Peyer's patch (tissue), 4 donors: ENCODE measurements around the gene ELL2. TPM values are rescaled to one million over a fixed set of nuclear protein-coding genes. Genes with fewer than 3 reads are reported as not detected.

Experiments
- DNase-seq, 3 donors: peaks; one replicate each; pipeline ENCODE4 v3.0.0-alpha.2; 2017 to 2019
- H3K27ac ChIP-seq, 4 donors: fragments of 200-600 bp; sonication (generic); one replicate each; pipeline ENCODE4 v1.5.1; 2016 to 2019
- H3K27me3 ChIP-seq, 2 donors: fragments of 200-600 bp; sonication (generic); one replicate each; pipeline ENCODE4 v1.5.1; 2019
- H3K36me3 ChIP-seq, 3 donors: fragments of 200-600 bp; sonication (generic); one replicate each; pipeline ENCODE4 v1.5.1; 2016 to 2019
- H3K4me1 ChIP-seq, 4 donors: fragments of 200-600 bp; sonication (generic); one replicate each; pipeline ENCODE4 v1.5.1; 2016 to 2019
- H3K4me3 ChIP-seq, 4 donors: fragments of 200-600 bp; sonication (generic); 1 replicate in 3 of 4; 2 replicates in 1 of 4; pipeline ENCODE4 v1.5.1; 2016 to 2019; ENCODE audit warnings: mild to moderate bottlenecking in 1 of 4
- H3K9me3 ChIP-seq, 4 donors: fragments of 200-600 bp; sonication (generic); one replicate each; pipeline ENCODE4 v1.5.1; 2016 to 2019; ENCODE audit warnings: mild to moderate bottlenecking in 1 of 4
- POLR2A ChIP-seq, 2 donors: fragments of 450-650 bp; IDR thresholded peaks; one replicate each; pipeline ENCODE4 v1.5.1; 2017; ENCODE audit warnings: antibody characterized with exemption in 2 of 2, mild to moderate bottlenecking in 2 of 2, moderate library complexity in 2 of 2
- total RNA-seq, 4 donors: library from RNA; depleted of rRNA; stranded (reverse); fragments of >200 nt; gene quantifications; one replicate each; pipeline ENCODE4 v1.1.0, GENCODE V29; 2016
- TF ChIP-seq, protein P1 (sequence below), 6 experiments: fragments of 450-650 bp in 4 of 6; fragments of 200-600 bp in 2 of 6; sonication (generic) in 1 of 6; IDR thresholded peaks; one replicate each; pipeline ENCODE4 v1.5.1; 2017 to 2019; ENCODE audit warnings: antibody characterized with exemption in 6 of 6, mild to moderate bottlenecking in 3 of 6, moderate library complexity in 1 of 6

The ELL2 gene
- 10 to 100 TPM; 27.9 to 88.3 (median 38.7) TPM for total RNA-seq

DNA sequence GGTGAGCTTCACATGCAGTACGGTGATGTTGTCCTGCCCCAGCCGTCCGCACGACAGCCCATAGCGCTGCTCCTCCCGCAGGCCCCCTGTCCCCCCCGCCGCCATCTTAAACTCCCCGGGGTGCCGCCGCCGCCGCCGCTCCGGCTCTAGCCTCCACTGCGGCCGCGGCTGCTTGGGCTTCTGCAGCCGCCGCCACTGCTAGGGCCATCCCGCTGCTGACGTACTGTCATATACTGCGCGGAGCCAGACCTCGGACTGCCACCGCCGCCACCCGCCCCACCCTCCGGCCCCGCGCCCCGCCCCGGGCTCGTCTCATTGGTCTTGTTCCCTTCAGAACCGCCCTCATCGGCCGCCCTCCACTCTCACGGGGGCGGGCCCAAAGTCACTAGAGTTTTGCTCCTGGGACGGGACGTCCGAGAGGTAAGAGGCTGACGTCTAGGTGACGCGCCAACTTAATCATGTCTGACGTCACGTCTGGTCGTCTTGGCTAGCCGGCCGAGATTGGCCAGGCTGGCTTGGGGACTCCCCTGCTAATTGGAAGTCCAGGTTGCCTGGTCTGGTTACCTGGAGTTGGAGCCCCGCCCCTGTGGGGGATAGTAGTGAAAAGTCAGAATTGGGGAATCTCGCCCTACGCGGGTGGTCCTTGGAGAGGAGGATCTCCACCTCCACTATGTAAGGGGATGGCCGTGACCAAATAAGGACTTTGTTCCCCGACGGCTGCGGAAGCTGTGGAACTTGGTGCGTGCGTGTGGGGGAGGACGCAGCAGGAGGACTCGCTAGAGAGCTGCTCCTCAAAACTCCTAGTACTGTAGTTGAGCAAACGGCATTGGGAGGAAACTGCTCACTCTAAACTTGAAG is at the start of gene ELL2:
Gene ELL2, minus strand, starts transcription at position 235 of the 858 bp plus-strand sequence. Its CDS starts 130 bp downstream, at position 105.
- Histone ChIP-seq H3K27me3 (no peaks in the 10 kb centered on the region), H3K4me1 (peaks cover 0 to 22% (median 0%) of the 10 kb centered on the region in 4 donors), H3K36me3 (no peaks in the 10 kb centered on the region), H3K27ac (peak within 1 kb of the TSS; percentile 97 to 100 (median 100)), H3K4me3 (peak within 1 kb of the TSS; percentile 83 to 99 (median 96)), H3K9me3 (no peaks in the 10 kb centered on the region)
- TF ChIP-seq, protein P1, sequence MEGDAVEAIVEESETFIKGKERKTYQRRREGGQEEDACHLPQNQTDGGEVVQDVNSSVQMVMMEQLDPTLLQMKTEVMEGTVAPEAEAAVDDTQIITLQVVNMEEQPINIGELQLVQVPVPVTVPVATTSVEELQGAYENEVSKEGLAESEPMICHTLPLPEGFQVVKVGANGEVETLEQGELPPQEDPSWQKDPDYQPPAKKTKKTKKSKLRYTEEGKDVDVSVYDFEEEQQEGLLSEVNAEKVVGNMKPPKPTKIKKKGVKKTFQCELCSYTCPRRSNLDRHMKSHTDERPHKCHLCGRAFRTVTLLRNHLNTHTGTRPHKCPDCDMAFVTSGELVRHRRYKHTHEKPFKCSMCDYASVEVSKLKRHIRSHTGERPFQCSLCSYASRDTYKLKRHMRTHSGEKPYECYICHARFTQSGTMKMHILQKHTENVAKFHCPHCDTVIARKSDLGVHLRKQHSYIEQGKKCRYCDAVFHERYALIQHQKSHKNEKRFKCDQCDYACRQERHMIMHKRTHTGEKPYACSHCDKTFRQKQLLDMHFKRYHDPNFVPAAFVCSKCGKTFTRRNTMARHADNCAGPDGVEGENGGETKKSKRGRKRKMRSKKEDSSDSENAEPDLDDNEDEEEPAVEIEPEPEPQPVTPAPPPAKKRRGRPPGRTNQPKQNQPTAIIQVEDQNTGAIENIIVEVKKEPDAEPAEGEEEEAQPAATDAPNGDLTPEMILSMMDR (IDR thresholded peaks at IDR 0.05), result no peak
- TF ChIP-seq POLR2A (IDR thresholded peaks at IDR 0.05), result peak; percentile 96
- DNase-seq, result peak; percentile 98 to 100 (median 98)

DNA sequence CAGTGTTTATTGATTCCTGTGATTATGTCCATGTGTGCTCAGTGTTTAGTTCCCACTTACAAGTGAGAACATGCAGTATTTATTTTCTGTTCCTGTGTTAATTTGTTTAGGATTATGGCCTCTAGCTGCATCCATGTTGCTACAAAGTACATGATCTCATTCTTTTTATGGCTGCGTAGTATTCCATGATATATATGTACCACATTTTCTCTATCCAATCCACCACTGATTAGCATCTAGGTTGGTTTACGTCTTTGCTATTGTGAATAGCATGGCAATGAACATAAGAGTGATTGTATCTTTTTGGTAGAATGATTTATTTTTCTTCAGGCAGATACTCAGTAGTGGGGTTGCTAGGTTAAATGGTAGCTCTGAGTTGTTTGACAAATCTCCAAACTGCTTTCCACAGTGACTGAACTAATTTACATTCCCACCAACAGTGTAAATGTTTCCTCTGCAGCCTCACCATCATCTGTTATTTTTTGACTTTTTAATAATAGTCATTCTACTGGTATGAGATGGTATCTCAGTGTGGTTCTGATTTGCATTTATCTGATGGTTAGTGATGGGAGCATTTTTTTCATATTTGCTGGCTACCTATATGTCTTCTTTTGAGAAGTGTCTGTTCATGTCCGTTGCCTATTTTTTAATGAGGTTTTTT is 47.5 kb upstream of the ELL2 start:
- Histone ChIP-seq H3K4me1 (no peaks in the 10 kb centered on the region), H3K27me3 (no peaks in the 10 kb centered on the region), H3K4me3 (no peak overlapping the region), H3K36me3 (no peaks in the 10 kb centered on the region), H3K27ac (no peak overlapping the region), H3K9me3 (no peaks in the 10 kb centered on the region)
- no peak for DNase-seq
- TF ChIP-seq POLR2A (IDR thresholded peaks at IDR 0.05), result no peak
- TF ChIP-seq, protein P1 (IDR thresholded peaks at IDR 0.05), result no peak

DNA sequence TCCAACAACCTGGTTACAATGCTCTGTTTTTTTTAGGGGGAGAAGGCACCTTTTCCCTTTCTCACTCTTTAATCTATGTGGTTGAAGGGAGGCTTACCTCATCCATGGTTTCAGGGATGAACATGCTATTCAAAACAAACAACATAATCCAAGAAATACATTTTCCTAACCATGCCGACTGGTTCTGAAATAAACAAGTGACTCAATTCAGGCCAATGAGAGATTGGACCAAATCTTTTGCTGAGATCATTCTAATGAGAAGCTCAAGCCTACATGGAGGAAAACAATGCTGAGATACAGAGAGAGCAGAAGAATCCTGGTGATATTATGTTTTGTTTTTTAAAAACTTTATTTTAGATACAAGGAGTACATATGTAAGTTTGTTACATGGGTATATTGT is 46.8 kb upstream of the ELL2 start:
- H3K36me3 ChIP-seq, result no peaks in the 10 kb centered on the region
- no peak overlapping the region for H3K27ac ChIP-seq
- TF ChIP-seq, protein P1 (IDR thresholded peaks at IDR 0.05), result no peak
- TF ChIP-seq POLR2A (IDR thresholded peaks at IDR 0.05), result no peak
- no peaks in the 10 kb centered on the region for H3K4me1 ChIP-seq
- no peak overlapping the region for H3K4me3 ChIP-seq
- no peaks in the 10 kb centered on the region for H3K27me3 ChIP-seq
- no peak for DNase-seq
- no peaks in the 10 kb centered on the region for H3K9me3 ChIP-seq

DNA sequence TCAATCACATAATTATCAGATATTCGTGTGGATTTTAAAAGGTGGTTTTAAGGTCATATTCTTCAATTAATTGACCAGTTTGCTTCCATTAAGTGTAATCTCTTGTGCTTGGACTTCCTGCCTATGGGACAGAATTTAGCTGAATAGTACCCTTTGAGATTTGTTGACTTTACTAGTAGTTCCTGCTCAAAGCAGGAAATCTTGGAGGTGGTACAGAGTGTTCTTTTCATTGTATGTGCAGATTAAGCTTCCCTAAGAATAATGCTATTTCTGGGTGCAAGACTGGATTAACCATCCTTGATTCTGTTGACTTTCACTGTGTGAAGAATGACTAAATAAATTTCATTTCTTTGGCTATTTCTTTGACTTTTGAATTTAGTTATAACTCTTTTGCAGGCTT is 45.4 kb upstream of the ELL2 start:
- Histone ChIP-seq H3K27ac (no peak overlapping the region), H3K36me3 (no peaks in the 10 kb centered on the region), H3K4me3 (no peak overlapping the region), H3K4me1 (no peaks in the 10 kb centered on the region), H3K27me3 (no peaks in the 10 kb centered on the region), H3K9me3 (no peaks in the 10 kb centered on the region)
- TF ChIP-seq, protein P1 (IDR thresholded peaks at IDR 0.05), result no peak
- TF ChIP-seq POLR2A (IDR thresholded peaks at IDR 0.05), result no peak
- DNase-seq, result no peak

DNA sequence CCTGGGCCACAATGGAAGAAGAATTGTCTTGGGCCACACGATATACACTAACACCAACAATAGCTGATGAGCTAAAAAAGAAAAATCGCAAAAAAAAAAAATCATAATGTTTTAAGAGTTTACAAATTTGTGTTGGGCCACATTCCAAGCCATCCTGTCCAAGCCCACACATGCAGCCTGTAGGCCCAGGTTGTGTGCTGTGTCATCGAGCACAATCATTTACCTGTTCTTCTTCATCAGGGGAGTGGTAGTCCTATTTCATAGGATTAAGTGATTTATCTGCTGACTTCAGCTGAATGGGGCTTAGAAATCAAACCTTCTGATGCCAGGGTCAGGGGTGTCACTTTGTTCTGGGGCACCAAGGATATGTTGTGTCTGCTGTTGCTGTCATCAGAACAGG is 44.6 kb upstream of the ELL2 start:
- H3K36me3 ChIP-seq, result no peaks in the 10 kb centered on the region
- no peak overlapping the region for H3K4me3 ChIP-seq
- H3K27me3 ChIP-seq, result no peaks in the 10 kb centered on the region
- no peak overlapping the region for H3K27ac ChIP-seq
- H3K9me3 ChIP-seq, result no peaks in the 10 kb centered on the region
- TF ChIP-seq, protein P1 (IDR thresholded peaks at IDR 0.05), result no peak
- TF ChIP-seq POLR2A (IDR thresholded peaks at IDR 0.05), result no peak
- DNase-seq, result no peak
- H3K4me1 ChIP-seq, result no peaks in the 10 kb centered on the region
